CD4-positive, alpha-beta T cell (primary cell): Measurements from ENCODE around the gene IFNA14. TPM values are rescaled to one million over a fixed set of nuclear protein-coding genes. Genes with fewer than 3 reads are reported as not detected.

Source experiments
- ATAC-seq: fragments of 200-7000 bp; cut with Tn5 transposase; one replicate; pipeline ENCODE4 v1.10.0; 2022; ENCODE audit warnings: mild to moderate bottlenecking; ENCODE audit not compliant: poor library complexity
- CTCF ChIA-PET: fragments of 350-600 bp; sonication (Branson Sonifier 250); formaldehyde crosslinking; loops from one replicate; lab custom pipeline; 2021; ENCODE audit warnings: antibody characterized with exemption, inconsistent platforms; lab: Charles Lee
- POLR2A ChIA-PET: fragments of 350-600 bp; sonication (Branson Sonifier 250); formaldehyde crosslinking; loops from one replicate; lab custom pipeline; 2021; ENCODE audit warnings: antibody characterized with exemption, inconsistent platforms; lab: Charles Lee
- DNase-seq, 14 experiments: peaks; one replicate each; pipeline ENCODE4 v3.0.0-alpha.2; 2013 to 2020; ENCODE audit warnings: mixed read lengths in 2 of 14
- H3K27ac ChIP-seq, 2 donors: one replicate each; pipeline versions ENCODE4 v1.5.1 to v1.7.0; 2013; ENCODE audit warnings: low read length in 2 of 2, low read depth in 1 of 2, mild to moderate bottlenecking in 1 of 2
- H3K27me3 ChIP-seq, 2 experiments: 1 replicate in 1 of 2; 2 replicates in 1 of 2; pipeline versions ENCODE4 v1.6.1 to v1.7.0; 2013; ENCODE audit warnings: low read length in 2 of 2, control low read depth in 1 of 2, mild to moderate bottlenecking in 1 of 2, moderate library complexity in 1 of 2; ENCODE audit not compliant: insufficient read depth in 2 of 2, control insufficient read depth in 1 of 2
- H3K36me3 ChIP-seq: one replicate; pipeline ENCODE4 v1.6.1; 2013; ENCODE audit warnings: low read length, control low read depth; ENCODE audit not compliant: insufficient read depth
- H3K4me1 ChIP-seq: one replicate; pipeline ENCODE4 v1.6.1; 2013; ENCODE audit warnings: low read length, control low read depth; ENCODE audit not compliant: insufficient read depth
- H3K4me3 ChIP-seq: one replicate; pipeline ENCODE4 v1.5.1; 2013; ENCODE audit warnings: mild to moderate bottlenecking, low read length, moderate library complexity
- H3K9me3 ChIP-seq, 2 experiments: 1 replicate in 1 of 2; 2 replicates in 1 of 2; pipeline versions ENCODE4 v1.6.1 to v1.7.0; 2013; ENCODE audit warnings: low read length in 2 of 2, mild to moderate bottlenecking in 2 of 2, control low read depth in 1 of 2, moderate library complexity in 1 of 2; ENCODE audit not compliant: control insufficient read depth in 1 of 2, insufficient read depth in 1 of 2
- H3K27ac Mint-ChIP-seq: one replicate; pipeline ENCODE4 v1.8.0; 2020; ENCODE audit warnings: mixed read lengths
- H3K27me3 Mint-ChIP-seq: one replicate; pipeline ENCODE4 v1.8.0; 2021; ENCODE audit warnings: mixed read lengths
- H3K36me3 Mint-ChIP-seq: one replicate; pipeline ENCODE4 v1.8.0; 2021; ENCODE audit warnings: low read depth, mixed read lengths
- H3K4me1 Mint-ChIP-seq: one replicate; pipeline ENCODE4 v1.8.0; 2021; ENCODE audit warnings: low read depth, mixed read lengths
- H3K4me3 Mint-ChIP-seq: one replicate; pipeline ENCODE4 v1.8.0; 2020; ENCODE audit warnings: mild to moderate bottlenecking, mixed read lengths
- H3K9me3 Mint-ChIP-seq: one replicate; pipeline ENCODE4 v1.8.0; 2020; ENCODE audit warnings: mixed read lengths
- intact Hi-C, 2 experiments: fragments of 100-400 bp; cut with DNase I in 1 of 2; cut with micrococcal nuclease in 1 of 2; formaldehyde crosslinking; loops; one replicate each; pipeline versions ENCODE4 v1.15.1 to v1.9.0; 2023 to 2025; cut with DNase I, micrococcal nuclease
- total RNA-seq, 174 experiments: library from RNA in 2 of 174; stranded (reverse) in 2 of 174; gene quantifications; one replicate each; pipeline ENCODE4 v1.2.3 and lab custom pipeline; 2021 to 2026
- TF ChIP-seq, protein P1 (sequence below): fragments of 200-600 bp; IDR thresholded peaks from one replicate; pipeline ENCODE4 v1.8.0; 2022; ENCODE audit warnings: antibody characterized with exemption, mild to moderate bottlenecking

The IFNA14 gene
- total RNA-seq, 2 experiments from 2014 or later = not detected

DNA sequence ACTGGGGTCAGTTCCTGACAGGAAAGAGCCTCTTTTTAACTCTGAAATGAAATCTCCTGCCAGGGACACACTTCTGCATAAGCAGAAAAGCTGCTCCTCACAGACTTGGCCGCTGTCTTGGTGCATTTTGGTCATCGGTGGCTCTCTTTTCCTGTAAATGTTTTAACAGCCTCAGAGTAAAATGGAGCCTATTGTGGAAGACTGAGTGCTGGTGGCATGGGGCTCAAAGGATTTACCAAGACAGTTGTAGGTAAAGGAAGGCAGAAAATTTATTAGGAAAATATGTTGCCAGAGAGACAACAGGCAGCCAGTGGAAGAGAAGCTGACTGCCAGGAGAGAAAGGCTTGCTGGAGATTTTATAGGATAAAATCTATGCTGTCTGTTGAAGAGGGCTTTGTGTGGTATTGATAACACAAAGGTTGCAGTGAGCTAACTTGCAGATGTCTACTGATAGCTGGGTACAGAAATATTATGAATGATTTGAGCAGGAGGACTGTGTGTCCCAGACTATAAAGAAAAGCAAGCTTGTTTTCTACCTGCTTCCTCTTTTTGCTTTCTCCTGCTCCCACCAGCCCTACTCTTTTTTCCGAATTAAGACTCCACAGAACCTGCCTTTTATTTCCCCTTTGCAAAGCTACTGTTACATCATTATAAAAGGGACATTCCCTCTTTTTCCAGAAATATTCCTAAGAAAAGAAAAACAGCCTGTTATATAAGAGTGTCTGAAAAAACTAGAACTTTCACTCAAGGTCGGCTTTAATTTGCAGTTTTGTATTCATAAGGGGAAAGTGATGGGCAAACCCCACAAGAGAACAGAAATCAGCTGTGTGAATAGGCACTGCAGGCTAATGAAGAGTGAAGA, 27.9 kb upstream of the IFNA14 start:
- POLR2A ChIA-PET = no interaction called here
- Histone ChIP-seq H3K4me1 (no peaks in the 10 kb centered on the region), H3K27me3 (peaks cover 2 to 3% of the 10 kb centered on the region in 2 experiments), H3K4me3 (no peak overlapping the region), H3K9me3 (no peaks in the 10 kb centered on the region), H3K27ac (no peak overlapping the region), H3K36me3 (no peaks in the 10 kb centered on the region)
- H3K4me3 Mint-ChIP-seq = no peak overlapping the region
- H3K27ac Mint-ChIP-seq = no peak overlapping the region
- TF ChIP-seq, protein P1, sequence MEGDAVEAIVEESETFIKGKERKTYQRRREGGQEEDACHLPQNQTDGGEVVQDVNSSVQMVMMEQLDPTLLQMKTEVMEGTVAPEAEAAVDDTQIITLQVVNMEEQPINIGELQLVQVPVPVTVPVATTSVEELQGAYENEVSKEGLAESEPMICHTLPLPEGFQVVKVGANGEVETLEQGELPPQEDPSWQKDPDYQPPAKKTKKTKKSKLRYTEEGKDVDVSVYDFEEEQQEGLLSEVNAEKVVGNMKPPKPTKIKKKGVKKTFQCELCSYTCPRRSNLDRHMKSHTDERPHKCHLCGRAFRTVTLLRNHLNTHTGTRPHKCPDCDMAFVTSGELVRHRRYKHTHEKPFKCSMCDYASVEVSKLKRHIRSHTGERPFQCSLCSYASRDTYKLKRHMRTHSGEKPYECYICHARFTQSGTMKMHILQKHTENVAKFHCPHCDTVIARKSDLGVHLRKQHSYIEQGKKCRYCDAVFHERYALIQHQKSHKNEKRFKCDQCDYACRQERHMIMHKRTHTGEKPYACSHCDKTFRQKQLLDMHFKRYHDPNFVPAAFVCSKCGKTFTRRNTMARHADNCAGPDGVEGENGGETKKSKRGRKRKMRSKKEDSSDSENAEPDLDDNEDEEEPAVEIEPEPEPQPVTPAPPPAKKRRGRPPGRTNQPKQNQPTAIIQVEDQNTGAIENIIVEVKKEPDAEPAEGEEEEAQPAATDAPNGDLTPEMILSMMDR = no peak
- intact Hi-C loops = no loop called here
- DNase-seq = no peak
- CTCF ChIA-PET = no interaction called here
- no peaks in the 10 kb centered on the region for H3K4me1 Mint-ChIP-seq
- H3K9me3 Mint-ChIP-seq = peaks cover 2% of the 10 kb centered on the region
- H3K36me3 Mint-ChIP-seq = no peaks in the 10 kb centered on the region
- ATAC-seq = no peak
- peaks cover 22% of the 10 kb centered on the region for H3K27me3 Mint-ChIP-seq

DNA sequence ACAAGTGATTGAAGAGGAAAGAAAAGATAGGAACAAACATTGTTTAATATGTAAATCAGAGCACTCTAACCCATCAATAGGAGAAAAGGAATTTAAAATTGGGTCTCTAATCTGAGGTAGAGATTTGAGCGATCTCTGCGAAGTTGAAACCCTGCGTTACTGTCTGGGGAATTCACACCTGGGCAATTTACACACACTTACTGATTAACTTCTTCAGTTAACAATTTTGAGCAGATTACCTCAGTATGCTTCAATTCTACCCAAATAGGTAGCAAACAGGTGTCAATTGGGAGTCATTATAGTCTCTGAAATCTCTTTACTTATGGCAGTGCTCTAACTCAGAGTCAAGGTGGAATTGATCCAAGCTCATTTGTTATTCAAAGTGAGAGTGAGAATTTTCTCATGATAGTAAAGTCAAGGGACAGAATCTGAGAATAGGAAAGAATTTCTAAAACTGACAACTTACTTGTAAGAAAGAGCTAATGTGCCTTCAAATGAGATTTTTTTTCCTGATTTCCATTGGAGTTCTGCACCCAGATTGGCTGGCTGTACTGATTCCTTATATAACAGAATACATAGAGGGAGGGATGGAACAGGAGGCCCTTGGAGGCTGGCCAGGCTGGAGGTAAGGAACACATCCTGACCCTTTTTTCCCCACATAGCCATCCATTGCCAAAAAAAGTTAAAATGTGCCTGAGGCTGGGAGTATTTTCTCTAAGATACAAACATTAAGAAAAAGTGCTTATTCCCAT, 27.1 kb upstream of the IFNA14 start:
- H3K27ac Mint-ChIP-seq = no peak overlapping the region

DNA sequence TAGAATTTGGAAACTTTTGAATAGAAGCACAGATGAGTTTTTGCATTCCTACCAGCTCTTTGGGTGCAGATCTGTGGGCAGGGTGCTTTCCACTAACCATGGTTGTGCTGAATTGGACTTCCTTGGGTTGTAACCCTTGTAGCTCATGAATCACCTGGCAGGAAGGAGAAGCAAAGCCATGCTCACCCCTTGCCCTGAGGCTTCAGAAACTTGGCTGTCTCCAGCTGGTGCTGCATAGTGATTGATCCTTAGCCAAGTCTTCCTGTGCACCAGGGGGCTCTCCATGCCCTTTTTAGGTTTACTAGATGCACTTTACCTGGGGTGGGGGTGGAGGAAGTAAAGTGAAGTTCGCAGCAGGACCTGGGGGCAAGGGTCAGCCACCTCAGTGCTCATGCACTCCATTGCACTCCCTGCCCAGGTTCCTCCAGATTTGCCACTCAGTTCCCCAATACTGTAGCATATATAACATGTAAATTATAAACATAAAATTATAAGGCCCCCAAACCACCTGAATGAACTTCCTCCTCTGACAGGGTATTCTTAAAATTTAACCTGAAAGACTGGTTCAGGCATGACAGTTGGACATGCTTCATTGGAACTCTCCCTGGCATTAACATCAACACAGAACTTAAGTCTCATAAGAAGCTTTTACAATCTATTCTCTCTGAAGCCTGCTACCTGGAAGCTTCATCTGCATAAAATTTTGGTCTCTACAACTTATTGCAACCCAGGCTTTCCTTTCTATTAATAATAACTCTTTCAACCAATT, 25.8 kb upstream of the IFNA14 start:
- intact Hi-C loops = no loop called here
- POLR2A ChIA-PET = no interaction called here

More for the DNA sequence above, 27.1 kb upstream of the IFNA14 start:
- TF ChIP-seq, protein P1 = no peak
- H3K27ac ChIP-seq = no peak overlapping the region
- Mint-ChIP-seq H3K4me1 (no peaks in the 10 kb centered on the region), H3K36me3 (no peaks in the 10 kb centered on the region), H3K27me3 (peaks cover 19% of the 10 kb centered on the region), H3K9me3 (peaks cover 2% of the 10 kb centered on the region), H3K4me3 (no peak overlapping the region)
- H3K4me3 ChIP-seq = no peak overlapping the region
- no peaks in the 10 kb centered on the region for H3K9me3 ChIP-seq
- peaks cover 2 to 3% of the 10 kb centered on the region in 2 experiments for H3K27me3 ChIP-seq
- H3K4me1 ChIP-seq = no peaks in the 10 kb centered on the region
- H3K36me3 ChIP-seq = no peaks in the 10 kb centered on the region
- ATAC-seq (no peak), DNase-seq (no peak)
- intact Hi-C loops = no loop called here
- ChIA-PET CTCF (no interaction called here), POLR2A (no interaction called here)

More for the DNA sequence above, 25.8 kb upstream of the IFNA14 start:
- CTCF ChIA-PET = no interaction called here
- Mint-ChIP-seq H3K9me3 (no peaks in the 10 kb centered on the region), H3K36me3 (no peaks in the 10 kb centered on the region), H3K4me3 (no peak overlapping the region), H3K4me1 (no peaks in the 10 kb centered on the region), H3K27me3 (peaks cover 9% of the 10 kb centered on the region), H3K27ac (no peak overlapping the region)
- Histone ChIP-seq H3K27me3 (peaks cover 0 to 3% of the 10 kb centered on the region in 2 experiments), H3K36me3 (no peaks in the 10 kb centered on the region), H3K27ac (no peak overlapping the region), H3K4me3 (no peak overlapping the region), H3K9me3 (no peaks in the 10 kb centered on the region), H3K4me1 (no peaks in the 10 kb centered on the region)
- no peak for ATAC-seq
- TF ChIP-seq, protein P1 = no peak
- DNase-seq = no peak
